GM19099 (cell line): ENCODE data around the gene RNPS1.

Source experiments
- POLR2A ChIP-seq: IDR thresholded peaks from 3 replicates; pipeline ENCODE4 v1.6.1; 2011; ENCODE audit warnings: low read depth; ENCODE audit not compliant: insufficient read length; ENCODE audit errors: extremely low read depth

Gene RNPS1

GRCh38 chr16:2234813-2235170 lies 33.1 kb downstream of the RNPS1 start:
- no peak for TF ChIP-seq POLR2A

GRCh38 chr16:2233872-2234812 lies 33.8 kb downstream of the RNPS1 start:
- no peak for TF ChIP-seq POLR2A

- TF ChIP-seq POLR2A: no peak
Observed at GRCh38 chr16:2233046-2233775, 34.7 kb downstream of the RNPS1 start.

GRCh38 chr16:2232094-2232990 lies 35.6 kb downstream of the RNPS1 start:
- no peak for TF ChIP-seq POLR2A

- TF ChIP-seq POLR2A: no peak
Observed at GRCh38 chr16:2231016-2231931, 36.7 kb downstream of the RNPS1 start.

- TF ChIP-seq POLR2A: no peak
Observed at GRCh38 chr16:2230376-2230775, 37.5 kb downstream of the RNPS1 start.

GRCh38 chr16:2229632-2230250 lies 38.2 kb downstream of the RNPS1 start:
- no peak for TF ChIP-seq POLR2A

GRCh38 chr16:2229091-2229490 lies 38.8 kb downstream of the RNPS1 start:
- TF ChIP-seq POLR2A: no peak

- no peak for TF ChIP-seq POLR2A
Observed at GRCh38 chr16:2228161-2228824, 39.6 kb downstream of the RNPS1 start.

GRCh38 chr16:2226918-2227317 lies 41.0 kb downstream of the RNPS1 start:
- no peak for TF ChIP-seq POLR2A

- no peak for TF ChIP-seq POLR2A
Observed at GRCh38 chr16:2226245-2226793, 41.6 kb downstream of the RNPS1 start.

- no peak for TF ChIP-seq POLR2A
Observed at GRCh38 chr16:2223942-2224486, 43.9 kb downstream of the RNPS1 start.
